Gastrocnemius medialis (tissue), 4 donors: Measurements from ENCODE around the gene PF4V1. TPM values are rescaled to one million over a fixed set of nuclear protein-coding genes. Genes with fewer than 3 reads are reported as not detected.

Source experiments
- ATAC-seq, 2 donors: fragments of 150-250 bp; one replicate each; pipeline ENCODE4 v1.9.1; 2016
- DNase-seq, 2 donors: peaks; one replicate each; pipeline ENCODE4 v3.0.0-alpha.2; 2019
- H3K27ac ChIP-seq, 4 donors: fragments of 200-600 bp; sonication (generic); 1 replicate in 1 of 4; 2 replicates in 3 of 4; pipeline ENCODE4 v1.5.1; 2016 to 2018; ENCODE audit warnings: mild to moderate bottlenecking in 2 of 4, moderate library complexity in 1 of 4
- H3K27me3 ChIP-seq, 3 donors: fragments of 200-600 bp; sonication (generic) in 2 of 3; 1 replicate in 1 of 3; 2 replicates in 2 of 3; pipeline versions ENCODE4 v1.5.1 to v1.6.0; 2016 to 2019; ENCODE audit warnings: mild to moderate bottlenecking in 1 of 3, moderate library complexity in 1 of 3
- H3K36me3 ChIP-seq, 2 donors: fragments of 200-600 bp; sonication (generic) in 1 of 2; one replicate each; pipeline ENCODE4 v1.5.1; 2017 to 2018
- H3K4me1 ChIP-seq, 2 donors: fragments of 200-600 bp; sonication (generic) in 1 of 2; one replicate each; pipeline ENCODE4 v1.5.1; 2016 to 2017; ENCODE audit warnings: mild to moderate bottlenecking in 2 of 2
- H3K4me3 ChIP-seq, 4 donors: fragments of 200-600 bp; sonication (generic) in 3 of 4; 1 replicate in 1 of 4; 2 replicates in 3 of 4; pipeline ENCODE4 v1.5.1; 2016 to 2019; ENCODE audit warnings: mild to moderate bottlenecking in 2 of 4
- H3K9me3 ChIP-seq, 3 donors: fragments of 200-600 bp; sonication (generic) in 2 of 3; 1 replicate in 1 of 3; 2 replicates in 2 of 3; pipeline ENCODE4 v1.5.1; 2016 to 2019
- POLR2A ChIP-seq, 2 donors: fragments of 450-650 bp; IDR thresholded peaks; one replicate each; pipeline ENCODE4 v1.6.1; 2017; ENCODE audit warnings: antibody characterized with exemption in 2 of 2, mild to moderate bottlenecking in 2 of 2, moderate library complexity in 2 of 2
- in situ Hi-C, 4 donors: fragments of 200-750 bp; cut with MboI; loops; one replicate each; pipeline versions ENCODE4 v1.15.0 to v1.8.0; 2017; ENCODE audit warnings: low sequenced_read_pairs in 4 of 4
- intact Hi-C: fragments of 100-400 bp; cut with DNase I; formaldehyde crosslinking; loops from one replicate; pipeline ENCODE4 v1.15.1; 2023; ENCODE audit warnings: low total_unique reads
- total RNA-seq, 4 donors: library from RNA; depleted of rRNA; stranded (reverse); fragments of >200 nt; gene quantifications; one replicate each; pipeline versions ENCODE4 v1.1.0 to v1.2.3, GENCODE V29; 2016
- TF ChIP-seq, protein P1 (sequence below), 5 experiments: fragments of 450-650 bp in 3 of 5; fragments of 200-600 bp in 2 of 5; sonication (generic) in 2 of 5; IDR thresholded peaks in 4 of 5; conservative IDR thresholded peaks in 1 of 5; 1 replicate in 4 of 5; 2 replicates in 1 of 5; pipeline ENCODE4 v1.5.1; 2016 to 2019; ENCODE audit warnings: antibody characterized with exemption in 5 of 5, mild to moderate bottlenecking in 3 of 5, moderate library complexity in 3 of 5

The PF4V1 gene
- total RNA-seq, 4 donors from 2014 or later, result not detected

DNA sequence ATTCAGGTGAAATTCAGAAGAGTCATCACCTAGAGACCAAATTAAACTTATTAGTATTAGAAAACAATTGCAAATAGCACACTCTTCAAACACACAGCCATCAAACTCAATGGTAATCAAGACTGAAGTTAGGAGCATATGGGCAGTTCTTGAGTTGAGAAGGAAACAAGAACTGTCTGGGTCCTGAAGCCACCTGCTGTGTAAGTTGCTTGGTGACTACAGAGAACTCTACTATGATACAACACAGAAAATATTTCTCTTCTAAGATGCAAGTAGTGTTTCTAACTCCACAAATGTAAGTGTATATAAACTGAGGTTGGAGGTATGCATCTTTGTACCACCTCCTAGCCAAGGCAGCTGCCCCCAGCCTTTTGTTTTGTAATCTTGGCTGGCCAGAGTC, 325 bp upstream of the PF4V1 start:
- Histone ChIP-seq H3K27me3 (peaks cover 0 to 5% (median 0%) of the 10 kb centered on the region in 3 donors), H3K4me3 (no peak overlapping the region), H3K36me3 (no peaks in the 10 kb centered on the region), H3K4me1 (no peaks in the 10 kb centered on the region), H3K27ac (no peak overlapping the region), H3K9me3 (no peaks in the 10 kb centered on the region)
- in situ Hi-C loops, result no loop called here
- intact Hi-C loops, result no loop called here
- no peak for TF ChIP-seq POLR2A (IDR thresholded peaks at IDR 0.05)
- TF ChIP-seq, protein P1, sequence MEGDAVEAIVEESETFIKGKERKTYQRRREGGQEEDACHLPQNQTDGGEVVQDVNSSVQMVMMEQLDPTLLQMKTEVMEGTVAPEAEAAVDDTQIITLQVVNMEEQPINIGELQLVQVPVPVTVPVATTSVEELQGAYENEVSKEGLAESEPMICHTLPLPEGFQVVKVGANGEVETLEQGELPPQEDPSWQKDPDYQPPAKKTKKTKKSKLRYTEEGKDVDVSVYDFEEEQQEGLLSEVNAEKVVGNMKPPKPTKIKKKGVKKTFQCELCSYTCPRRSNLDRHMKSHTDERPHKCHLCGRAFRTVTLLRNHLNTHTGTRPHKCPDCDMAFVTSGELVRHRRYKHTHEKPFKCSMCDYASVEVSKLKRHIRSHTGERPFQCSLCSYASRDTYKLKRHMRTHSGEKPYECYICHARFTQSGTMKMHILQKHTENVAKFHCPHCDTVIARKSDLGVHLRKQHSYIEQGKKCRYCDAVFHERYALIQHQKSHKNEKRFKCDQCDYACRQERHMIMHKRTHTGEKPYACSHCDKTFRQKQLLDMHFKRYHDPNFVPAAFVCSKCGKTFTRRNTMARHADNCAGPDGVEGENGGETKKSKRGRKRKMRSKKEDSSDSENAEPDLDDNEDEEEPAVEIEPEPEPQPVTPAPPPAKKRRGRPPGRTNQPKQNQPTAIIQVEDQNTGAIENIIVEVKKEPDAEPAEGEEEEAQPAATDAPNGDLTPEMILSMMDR (IDR thresholded peaks at IDR 0.05 in 4 of 5, conservative IDR thresholded peaks at IDR 0.05 in 1 of 5), result no peak
- DNase-seq (no peak), ATAC-seq (no peak)

DNA sequence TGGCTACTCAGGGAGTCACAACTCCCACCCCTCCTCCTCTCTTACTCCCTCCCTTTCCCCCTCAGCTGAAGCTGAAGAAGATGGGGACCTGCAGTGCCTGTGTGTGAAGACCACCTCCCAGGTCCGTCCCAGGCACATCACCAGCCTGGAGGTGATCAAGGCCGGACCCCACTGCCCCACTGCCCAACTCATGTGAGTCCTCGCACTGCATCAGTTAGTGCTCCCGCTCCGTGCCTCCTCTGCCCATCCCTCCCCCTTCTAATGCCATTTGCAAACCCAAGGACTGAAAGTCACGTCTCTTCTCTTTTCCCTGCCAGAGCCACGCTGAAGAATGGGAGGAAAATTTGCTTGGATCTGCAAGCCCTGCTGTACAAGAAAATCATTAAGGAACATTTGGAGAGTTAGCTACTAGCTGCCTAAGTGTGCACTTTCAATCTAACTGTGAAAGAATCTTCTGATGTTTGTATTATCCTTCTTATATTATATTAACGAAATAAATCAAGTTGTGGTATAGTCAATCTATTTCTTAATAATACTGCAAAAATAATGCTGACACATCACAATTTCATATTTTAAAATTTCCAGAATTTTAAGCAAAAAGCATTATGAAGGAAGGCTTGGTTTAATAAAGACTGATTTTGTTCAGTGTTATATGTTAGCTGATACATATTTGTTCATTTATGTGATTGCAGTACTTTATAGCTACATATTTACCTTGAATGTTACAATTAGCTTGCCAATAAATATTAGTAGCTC, 800 bp downstream of the PF4V1 start:
- in situ Hi-C loops, result no loop called here

DNA sequence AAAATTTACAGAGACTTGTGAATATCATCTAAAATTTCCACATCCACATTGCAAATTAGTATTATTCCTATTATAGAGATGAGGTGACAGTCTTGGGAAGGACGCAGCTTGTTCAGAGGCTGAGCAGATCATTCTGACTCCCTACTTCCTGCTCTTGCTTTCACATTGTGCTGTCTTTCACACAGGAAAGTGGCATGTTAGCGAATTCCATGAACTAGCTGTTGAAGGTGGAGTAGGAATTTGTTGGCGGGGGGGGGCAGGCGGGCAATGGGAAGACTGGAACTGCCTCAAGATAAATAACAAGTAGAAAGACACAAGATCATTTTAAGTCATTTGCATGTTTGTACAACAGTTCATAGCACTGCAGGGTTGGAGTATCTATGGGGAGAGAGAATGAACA, 2.3 kb downstream of the PF4V1 start:
- H3K36me3 ChIP-seq, result no peaks in the 10 kb centered on the region
- no peaks in the 10 kb centered on the region for H3K9me3 ChIP-seq
- no peak overlapping the region for H3K27ac ChIP-seq
- in situ Hi-C loops, result no loop called here
- no peak overlapping the region for H3K4me3 ChIP-seq
- TF ChIP-seq POLR2A (IDR thresholded peaks at IDR 0.05), result no peak
- TF ChIP-seq, protein P1 (IDR thresholded peaks at IDR 0.05 in 4 of 5, conservative IDR thresholded peaks at IDR 0.05 in 1 of 5), result no peak
- H3K27me3 ChIP-seq, result peaks cover 0 to 5% (median 0%) of the 10 kb centered on the region in 3 donors
- intact Hi-C loops, result no loop called here
- ATAC-seq, result no peak
- DNase-seq, result no peak
- H3K4me1 ChIP-seq, result no peaks in the 10 kb centered on the region

More for the DNA sequence above, 800 bp downstream of the PF4V1 start:
- Histone ChIP-seq H3K4me3 (no peak overlapping the region), H3K27ac (no peak overlapping the region), H3K9me3 (no peaks in the 10 kb centered on the region), H3K36me3 (no peaks in the 10 kb centered on the region), H3K4me1 (no peaks in the 10 kb centered on the region), H3K27me3 (peaks cover 0 to 5% (median 0%) of the 10 kb centered on the region in 3 donors)
- DNase-seq (no peak), ATAC-seq (no peak)
- TF ChIP-seq, protein P1 (IDR thresholded peaks at IDR 0.05 in 4 of 5, conservative IDR thresholded peaks at IDR 0.05 in 1 of 5), result no peak
- no peak for TF ChIP-seq POLR2A (IDR thresholded peaks at IDR 0.05)
- intact Hi-C loops, result no loop called here

DNA sequence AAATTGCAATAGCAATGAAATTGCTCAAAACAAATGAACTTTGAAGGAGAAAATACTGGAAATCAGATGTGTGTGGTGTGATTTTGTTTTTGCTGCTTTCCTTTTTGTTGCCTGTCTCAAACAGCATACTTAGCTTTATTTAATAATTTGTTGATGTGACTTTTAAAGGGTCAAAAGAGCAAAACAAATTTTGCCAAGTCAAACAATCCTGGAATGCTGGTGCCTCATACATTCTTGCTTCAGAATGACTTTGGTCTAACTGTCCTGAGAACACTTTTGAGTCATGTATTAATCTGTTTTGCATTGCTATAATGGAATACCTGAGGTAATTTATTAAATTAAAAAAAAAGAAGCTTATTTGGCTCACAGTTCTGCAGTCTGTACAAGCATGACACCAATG, 3.4 kb downstream of the PF4V1 start:
- no peak overlapping the region for H3K27ac ChIP-seq
- H3K9me3 ChIP-seq, result no peaks in the 10 kb centered on the region
- DNase-seq (no peak), ATAC-seq (no peak)
- TF ChIP-seq, protein P1 (IDR thresholded peaks at IDR 0.05 in 4 of 5, conservative IDR thresholded peaks at IDR 0.05 in 1 of 5), result no peak
- TF ChIP-seq POLR2A (IDR thresholded peaks at IDR 0.05), result no peak
- H3K27me3 ChIP-seq, result peaks cover 0 to 3% (median 0%) of the 10 kb centered on the region in 3 donors
- intact Hi-C loops, result no loop called here
- H3K4me1 ChIP-seq, result no peaks in the 10 kb centered on the region
- no peak overlapping the region for H3K4me3 ChIP-seq
- no peaks in the 10 kb centered on the region for H3K36me3 ChIP-seq
- in situ Hi-C loops, result no loop called here
